ENCODE measurements around the gene INTS11.
"Not testable (repeated sequence)": the region's sequence is repeated elsewhere in the genome, so short reads cannot be mapped to it uniquely, and the experiment has no call there.

Gene INTS11

GRCh38 chr1:1329304-1330210 is 5.1 kb upstream of the INTS11 start:
- DNase-seq, result no peak

GRCh38 chr1:1328254-1328653 is 3.8 kb upstream of the INTS11 start:
- no peak for DNase-seq

GRCh38 chr1:1327291-1327690 is 2.8 kb upstream of the INTS11 start:
- DNase-seq, result no peak

GRCh38 chr1:1326075-1326605 is 1.7 kb upstream of the INTS11 start:
- no peak for DNase-seq

GRCh38 chr1:1325288-1326074 is 1.0 kb upstream of the INTS11 start:
- DNase-seq, result no peak

- DNase-seq, result no peak
Observed at GRCh38 chr1:1324084-1324523, 356 bp downstream of the INTS11 start.

- DNase-seq, result no peak
Observed at GRCh38 chr1:1322952-1323351, 1.5 kb downstream of the INTS11 start.

GRCh38 chr1:1322418-1322817 is 2.0 kb downstream of the INTS11 start:
- DNase-seq, result no peak

- no peak for DNase-seq
Observed at GRCh38 chr1:1321477-1321876, 3.0 kb downstream of the INTS11 start.

GRCh38 chr1:1320666-1321448 is 3.6 kb downstream of the INTS11 start:
- no peak for DNase-seq

- DNase-seq, result no peak
Observed at GRCh38 chr1:1319646-1319941, 4.9 kb downstream of the INTS11 start.

- DNase-seq, result no peak
Observed at GRCh38 chr1:1318777-1319645, 5.4 kb downstream of the INTS11 start.

- no peak for DNase-seq
Observed at GRCh38 chr1:1318131-1318652, 6.3 kb downstream of the INTS11 start.

- no peak for DNase-seq
Observed at GRCh38 chr1:1317420-1317819, 7.0 kb downstream of the INTS11 start.

- not testable (repeated sequence) for DNase-seq
Observed at GRCh38 chr1:1316199-1316598, 8.3 kb downstream of the INTS11 start.

GRCh38 chr1:1315435-1315954 is 9.0 kb downstream of the INTS11 start:
- DNase-seq, result no peak

GRCh38 chr1:1314678-1315335 is 9.7 kb downstream of the INTS11 start:
- no peak for DNase-seq

GRCh38 chr1:1314237-1314586 is 10.2 kb downstream of the INTS11 start:
- no peak for DNase-seq

- DNase-seq, result no peak
Observed at GRCh38 chr1:1313500-1314236, 10.8 kb downstream of the INTS11 start.
